ENCODE data around the gene TADA3. TPM values are rescaled to one million over a fixed set of nuclear protein-coding genes. Genes with fewer than 3 reads are reported as not detected.

The TADA3 gene
- total and polyA plus RNA-seq, 2 experiments from 2014 or later: 29.1 to 61.7 TPM

DNA sequence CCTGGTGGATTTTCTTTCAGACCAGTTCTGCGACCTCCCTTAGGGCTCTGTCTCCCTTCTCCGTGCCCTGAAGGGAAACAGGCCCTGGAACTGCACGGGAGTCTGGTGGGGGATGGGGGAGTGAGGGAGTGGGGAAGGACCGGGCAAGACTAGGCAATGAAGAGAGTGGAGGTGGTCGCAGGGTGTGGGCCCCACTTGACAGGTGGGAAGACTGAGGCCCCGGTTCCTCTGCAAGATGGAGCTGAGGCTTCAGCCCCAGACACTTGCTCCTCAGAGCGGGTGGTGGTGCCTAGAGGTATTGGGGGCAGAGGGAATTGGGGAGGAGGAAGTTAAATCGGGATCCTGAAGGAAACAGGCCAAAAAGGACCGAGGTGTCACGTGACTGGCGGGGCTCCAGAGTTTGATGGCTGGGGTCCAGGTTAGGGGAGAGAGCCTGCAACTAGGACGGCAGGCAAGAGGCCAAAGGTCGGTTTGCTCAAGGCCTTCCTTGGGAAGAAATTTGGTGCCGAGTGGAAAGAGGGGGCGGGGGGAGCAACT lies 21.9 kb downstream of the TADA3 start (continued):
- TF ChIP-seq, protein P1, sequence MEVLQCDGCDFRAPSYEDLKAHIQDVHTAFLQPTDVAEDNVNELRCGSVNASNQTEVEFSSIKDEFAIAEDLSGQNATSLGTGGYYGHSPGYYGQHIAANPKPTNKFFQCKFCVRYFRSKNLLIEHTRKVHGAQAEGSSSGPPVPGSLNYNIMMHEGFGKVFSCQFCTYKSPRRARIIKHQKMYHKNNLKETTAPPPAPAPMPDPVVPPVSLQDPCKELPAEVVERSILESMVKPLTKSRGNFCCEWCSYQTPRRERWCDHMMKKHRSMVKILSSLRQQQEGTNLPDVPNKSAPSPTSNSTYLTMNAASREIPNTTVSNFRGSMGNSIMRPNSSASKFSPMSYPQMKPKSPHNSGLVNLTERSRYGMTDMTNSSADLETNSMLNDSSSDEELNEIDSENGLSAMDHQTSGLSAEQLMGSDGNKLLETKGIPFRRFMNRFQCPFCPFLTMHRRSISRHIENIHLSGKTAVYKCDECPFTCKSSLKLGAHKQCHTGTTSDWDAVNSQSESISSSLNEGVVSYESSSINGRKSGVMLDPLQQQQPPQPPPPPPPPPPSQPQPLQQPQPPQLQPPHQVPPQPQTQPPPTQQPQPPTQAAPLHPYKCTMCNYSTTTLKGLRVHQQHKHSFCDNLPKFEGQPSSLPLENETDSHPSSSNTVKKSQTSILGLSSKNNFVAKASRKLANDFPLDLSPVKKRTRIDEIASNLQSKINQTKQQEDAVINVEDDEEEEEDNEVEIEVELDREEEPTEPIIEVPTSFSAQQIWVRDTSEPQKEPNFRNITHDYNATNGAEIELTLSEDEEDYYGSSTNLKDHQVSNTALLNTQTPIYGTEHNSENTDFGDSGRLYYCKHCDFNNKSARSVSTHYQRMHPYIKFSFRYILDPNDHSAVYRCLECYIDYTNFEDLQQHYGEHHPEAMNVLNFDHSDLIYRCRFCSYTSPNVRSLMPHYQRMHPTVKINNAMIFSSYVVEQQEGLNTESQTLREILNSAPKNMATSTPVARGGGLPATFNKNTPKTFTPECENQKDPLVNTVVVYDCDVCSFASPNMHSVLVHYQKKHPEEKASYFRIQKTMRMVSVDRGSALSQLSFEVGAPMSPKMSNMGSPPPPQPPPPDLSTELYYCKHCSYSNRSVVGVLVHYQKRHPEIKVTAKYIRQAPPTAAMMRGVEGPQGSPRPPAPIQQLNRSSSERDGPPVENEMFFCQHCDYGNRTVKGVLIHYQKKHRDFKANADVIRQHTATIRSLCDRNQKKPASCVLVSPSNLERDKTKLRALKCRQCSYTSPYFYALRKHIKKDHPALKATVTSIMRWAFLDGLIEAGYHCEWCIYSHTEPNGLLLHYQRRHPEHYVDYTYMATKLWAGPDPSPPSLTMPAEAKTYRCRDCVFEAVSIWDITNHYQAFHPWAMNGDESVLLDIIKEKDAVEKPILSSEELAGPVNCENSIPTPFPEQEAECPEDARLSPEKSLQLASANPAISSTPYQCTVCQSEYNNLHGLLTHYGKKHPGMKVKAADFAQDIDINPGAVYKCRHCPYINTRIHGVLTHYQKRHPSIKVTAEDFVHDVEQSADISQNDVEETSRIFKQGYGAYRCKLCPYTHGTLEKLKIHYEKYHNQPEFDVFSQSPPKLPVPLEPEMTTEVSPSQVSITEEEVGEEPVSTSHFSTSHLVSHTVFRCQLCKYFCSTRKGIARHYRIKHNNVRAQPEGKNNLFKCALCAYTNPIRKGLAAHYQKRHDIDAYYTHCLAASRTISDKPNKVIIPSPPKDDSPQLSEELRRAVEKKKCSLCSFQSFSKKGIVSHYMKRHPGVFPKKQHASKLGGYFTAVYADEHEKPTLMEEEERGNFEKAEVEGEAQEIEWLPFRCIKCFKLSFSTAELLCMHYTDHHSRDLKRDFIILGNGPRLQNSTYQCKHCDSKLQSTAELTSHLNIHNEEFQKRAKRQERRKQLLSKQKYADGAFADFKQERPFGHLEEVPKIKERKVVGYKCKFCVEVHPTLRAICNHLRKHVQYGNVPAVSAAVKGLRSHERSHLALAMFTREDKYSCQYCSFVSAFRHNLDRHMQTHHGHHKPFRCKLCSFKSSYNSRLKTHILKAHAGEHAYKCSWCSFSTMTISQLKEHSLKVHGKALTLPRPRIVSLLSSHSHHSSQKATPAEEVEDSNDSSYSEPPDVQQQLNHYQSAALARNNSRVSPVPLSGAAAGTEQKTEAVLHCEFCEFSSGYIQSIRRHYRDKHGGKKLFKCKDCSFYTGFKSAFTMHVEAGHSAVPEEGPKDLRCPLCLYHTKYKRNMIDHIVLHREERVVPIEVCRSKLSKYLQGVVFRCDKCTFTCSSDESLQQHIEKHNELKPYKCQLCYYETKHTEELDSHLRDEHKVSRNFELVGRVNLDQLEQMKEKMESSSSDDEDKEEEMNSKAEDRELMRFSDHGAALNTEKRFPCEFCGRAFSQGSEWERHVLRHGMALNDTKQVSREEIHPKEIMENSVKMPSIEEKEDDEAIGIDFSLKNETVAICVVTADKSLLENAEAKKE (CRISPR knock-in tag; IDR thresholded peaks at IDR 0.05): no peak
- TF ChIP-seq CREB1 (CRISPR knock-in tag; IDR thresholded peaks at IDR 0.05; ENCODE audit: low read depth): no peak
- no peak for TF ChIP-seq ZNF114 (CRISPR knock-in tag; IDR thresholded peaks at IDR 0.05)
- no peak for TF ChIP-seq ZNF331 (CRISPR knock-in tag; IDR thresholded peaks at IDR 0.05; ENCODE audit: low read depth)
- TF ChIP-seq NANOG (IDR thresholded peaks at IDR 0.05; ENCODE audit: borderline replicate concordance): no peak
- no peak for TF ChIP-seq EZH2phosphoT487 (IDR thresholded peaks at IDR 0.05; ENCODE audit: unreplicated experiment)
- no peak for TF ChIP-seq STAT1 (IDR thresholded peaks at IDR 0.05; ENCODE audit: unreplicated experiment)
- no peak for TF ChIP-seq EZH2 (IDR thresholded peaks at IDR 0.05; ENCODE audit: low read depth, unreplicated experiment)
- TF ChIP-seq, protein P2, sequence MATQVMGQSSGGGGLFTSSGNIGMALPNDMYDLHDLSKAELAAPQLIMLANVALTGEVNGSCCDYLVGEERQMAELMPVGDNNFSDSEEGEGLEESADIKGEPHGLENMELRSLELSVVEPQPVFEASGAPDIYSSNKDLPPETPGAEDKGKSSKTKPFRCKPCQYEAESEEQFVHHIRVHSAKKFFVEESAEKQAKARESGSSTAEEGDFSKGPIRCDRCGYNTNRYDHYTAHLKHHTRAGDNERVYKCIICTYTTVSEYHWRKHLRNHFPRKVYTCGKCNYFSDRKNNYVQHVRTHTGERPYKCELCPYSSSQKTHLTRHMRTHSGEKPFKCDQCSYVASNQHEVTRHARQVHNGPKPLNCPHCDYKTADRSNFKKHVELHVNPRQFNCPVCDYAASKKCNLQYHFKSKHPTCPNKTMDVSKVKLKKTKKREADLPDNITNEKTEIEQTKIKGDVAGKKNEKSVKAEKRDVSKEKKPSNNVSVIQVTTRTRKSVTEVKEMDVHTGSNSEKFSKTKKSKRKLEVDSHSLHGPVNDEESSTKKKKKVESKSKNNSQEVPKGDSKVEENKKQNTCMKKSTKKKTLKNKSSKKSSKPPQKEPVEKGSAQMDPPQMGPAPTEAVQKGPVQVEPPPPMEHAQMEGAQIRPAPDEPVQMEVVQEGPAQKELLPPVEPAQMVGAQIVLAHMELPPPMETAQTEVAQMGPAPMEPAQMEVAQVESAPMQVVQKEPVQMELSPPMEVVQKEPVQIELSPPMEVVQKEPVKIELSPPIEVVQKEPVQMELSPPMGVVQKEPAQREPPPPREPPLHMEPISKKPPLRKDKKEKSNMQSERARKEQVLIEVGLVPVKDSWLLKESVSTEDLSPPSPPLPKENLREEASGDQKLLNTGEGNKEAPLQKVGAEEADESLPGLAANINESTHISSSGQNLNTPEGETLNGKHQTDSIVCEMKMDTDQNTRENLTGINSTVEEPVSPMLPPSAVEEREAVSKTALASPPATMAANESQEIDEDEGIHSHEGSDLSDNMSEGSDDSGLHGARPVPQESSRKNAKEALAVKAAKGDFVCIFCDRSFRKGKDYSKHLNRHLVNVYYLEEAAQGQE (IDR thresholded peaks at IDR 0.05; ENCODE audit: unreplicated experiment): no peak

Data from GM23338 (cell line).